Heart right ventricle (tissue), 16 donors: ENCODE results near the gene CCDC91. TPM values are rescaled to one million over a fixed set of nuclear protein-coding genes. Genes with fewer than 3 reads are reported as not detected.

Experiments used
- ATAC-seq, 8 donors: fragments of 200-7000 bp; cut with Tn5 transposase; one replicate each; pipeline ENCODE4 v1.9.1; 2020; ENCODE audit warnings: mild to moderate bottlenecking in 8 of 8, moderate library complexity in 8 of 8, moderate number of reproducible peaks in 1 of 8
- DNase-seq, 2 donors: peaks; one replicate each; pipeline ENCODE4 v3.0.0-alpha.2; 2020
- H3K27ac ChIP-seq, 10 donors: fragments of 200-600 bp; sonication (generic) in 2 of 10; one replicate each; pipeline versions ENCODE4 v1.5.0 to v1.8.0; 2020 to 2022; ENCODE audit warnings: mild to moderate bottlenecking in 3 of 10
- H3K27me3 ChIP-seq, 7 donors: fragments of 200-600 bp; one replicate each; pipeline ENCODE4 v1.8.0; 2021 to 2022; ENCODE audit warnings: mild to moderate bottlenecking in 2 of 7
- H3K36me3 ChIP-seq, 9 donors: fragments of 200-600 bp; sonication (generic) in 1 of 9; one replicate each; pipeline versions ENCODE4 v1.5.0 to v1.8.0; 2020 to 2022; ENCODE audit warnings: mild to moderate bottlenecking in 2 of 9
- H3K4me1 ChIP-seq, 9 donors: fragments of 200-600 bp; sonication (generic) in 1 of 9; one replicate each; pipeline versions ENCODE4 v1.5.0 to v1.8.0; 2020 to 2022; ENCODE audit warnings: mild to moderate bottlenecking in 4 of 9
- H3K4me3 ChIP-seq, 10 donors: fragments of 200-600 bp; sonication (generic) in 2 of 10; one replicate each; pipeline versions ENCODE4 v1.5.0 to v1.8.0; 2020 to 2022; ENCODE audit warnings: mild to moderate bottlenecking in 7 of 10, moderate library complexity in 2 of 10
- H3K9me3 ChIP-seq, 11 donors: fragments of 200-600 bp in 10 of 11; sonication (generic) in 2 of 11; one replicate each; pipeline versions ENCODE4 v1.5.0 to v1.8.0; 2013 to 2022; ENCODE audit warnings: mild to moderate bottlenecking in 2 of 11, control low read depth in 1 of 11, moderate library complexity in 1 of 11
- WGBS, 2 donors: extraction: QIAGEN DNeasy Blood & Tissue Kit; methylation state at CpG; one replicate each; pipeline ENCODE4 v1.1.7; 2013; ENCODE audit warnings: inconsistent platforms in 1 of 2; 5-methylcytosine and 5-hydroxymethylcytosine counted together
- intact Hi-C, 10 donors: fragments of 100-400 bp; cut with DNase I; formaldehyde crosslinking; loops; one replicate each; pipeline versions ENCODE4 v1.11.1 to v1.14.2; 2022
- polyA plus RNA-seq, 2 donors: library from polyadenylated mRNA; stranded (reverse); fragments of 200-250 nt; gene quantifications; one replicate each; pipeline ENCODE4 v1.2.3, GENCODE V29; 2013
- total RNA-seq, 10 donors: library from RNA; stranded (reverse); fragmentation: NEBNext Ultra II Directional in 3 of 10; extraction: Animal tissue kit (Norgen Biotek cat#: 25700) in 3 of 10; gene quantifications; one replicate each; pipeline versions ENCODE4 v1.2.1 to v1.2.4, GENCODE V29; 2021 to 2023
- TF ChIP-seq, protein P1 (sequence below), 9 donors: fragments of 200-600 bp; sonication (generic) in 2 of 9; IDR thresholded peaks; one replicate each; pipeline versions ENCODE4 v1.5.0 to v1.8.0; 2021 to 2022; ENCODE audit warnings: antibody characterized with exemption in 9 of 9, mild to moderate bottlenecking in 5 of 9, moderate library complexity in 1 of 9
- donor health status: Arrhythmogenic right ventricular cardiomyopathy.
- donor health status: ischemic (EF 13 %, LVEDD 7.1; RV severe dilation, severe dysfunction).
- donor health status: healthy with polysubstance abuse.
- donor health status: DM: no; HTN: yes; CAD: no.
- donor health status: DM: no; HTN: no; CAD: no.
- donor health status: ischemic (EF 25% LVEDD 6.9; RV normal size, moderate dysfunction).
- donor health status: ischemic (EF 25% LVEDD 5.7; RV mildly dilated, moderate dysfunction).
- donor health status: healthy.
- donor health status: DM: yes; HTN: yes; CAD: no.
- donor health status: Ischemic cardiomyopathy.
- donor health status: ischemic (EF 35%, LVEDD 5.7; RV mildly dilated, moderate dysfunction).
- donor health status: nonischemic (EF 11% LVEDD 7.7; RV severe dilation, severe dysfunction).
- donor health status: DM: yes; HTN: yes; CAD: no.
- donor health status: PGD.
- donor health status: ischemic (EF 29% LVEDD 5.4; RV normal size, mild dysfunction).
- donor health status: nonischemic (EF 23%, LVEDD 6.1; RV moderate dilation, normal function).

CCDC91 gene
- total and polyA plus RNA-seq, 12 donors, result 20.5 to 66.4 (median 54.5) TPM

DNA sequence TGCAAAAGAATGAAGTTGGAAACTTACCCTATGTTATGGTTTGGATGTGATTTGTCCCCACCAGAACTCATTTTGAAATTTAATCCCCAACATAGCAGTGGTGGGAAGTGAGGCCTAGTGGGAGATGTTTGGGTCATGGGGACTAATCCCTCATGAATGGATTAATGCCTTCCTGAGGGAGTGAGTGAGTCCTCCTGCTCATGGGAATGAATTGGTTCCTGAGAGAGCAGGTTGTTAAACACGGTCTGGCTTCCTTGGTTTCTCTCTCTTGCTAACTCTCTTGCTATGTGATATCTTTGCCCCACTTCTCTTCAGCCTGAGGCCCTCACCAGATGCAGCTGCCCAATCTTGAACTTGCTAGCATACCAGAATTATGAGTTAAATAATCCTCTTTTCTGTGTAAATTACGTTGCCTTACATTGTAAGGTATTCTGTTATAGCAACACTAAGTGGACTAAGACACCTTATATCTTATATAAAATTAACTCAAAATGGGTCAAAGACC lies 22.2 kb upstream of the CCDC91 start:
- H3K4me1 ChIP-seq, result no peaks in the 10 kb centered on the region
- ATAC-seq (no peak), DNase-seq (no peak)
- H3K27ac ChIP-seq, result no peak overlapping the region
- no peaks in the 10 kb centered on the region for H3K27me3 ChIP-seq
- WGBS, 2 donors, result 88% methylated on average over 2 of the region's 2 CpGs
- H3K36me3 ChIP-seq, result no peaks in the 10 kb centered on the region
- intact Hi-C loops, result no loop called here
- H3K4me3 ChIP-seq, result no peak overlapping the region
- no peaks in the 10 kb centered on the region for H3K9me3 ChIP-seq
- TF ChIP-seq, protein P1, sequence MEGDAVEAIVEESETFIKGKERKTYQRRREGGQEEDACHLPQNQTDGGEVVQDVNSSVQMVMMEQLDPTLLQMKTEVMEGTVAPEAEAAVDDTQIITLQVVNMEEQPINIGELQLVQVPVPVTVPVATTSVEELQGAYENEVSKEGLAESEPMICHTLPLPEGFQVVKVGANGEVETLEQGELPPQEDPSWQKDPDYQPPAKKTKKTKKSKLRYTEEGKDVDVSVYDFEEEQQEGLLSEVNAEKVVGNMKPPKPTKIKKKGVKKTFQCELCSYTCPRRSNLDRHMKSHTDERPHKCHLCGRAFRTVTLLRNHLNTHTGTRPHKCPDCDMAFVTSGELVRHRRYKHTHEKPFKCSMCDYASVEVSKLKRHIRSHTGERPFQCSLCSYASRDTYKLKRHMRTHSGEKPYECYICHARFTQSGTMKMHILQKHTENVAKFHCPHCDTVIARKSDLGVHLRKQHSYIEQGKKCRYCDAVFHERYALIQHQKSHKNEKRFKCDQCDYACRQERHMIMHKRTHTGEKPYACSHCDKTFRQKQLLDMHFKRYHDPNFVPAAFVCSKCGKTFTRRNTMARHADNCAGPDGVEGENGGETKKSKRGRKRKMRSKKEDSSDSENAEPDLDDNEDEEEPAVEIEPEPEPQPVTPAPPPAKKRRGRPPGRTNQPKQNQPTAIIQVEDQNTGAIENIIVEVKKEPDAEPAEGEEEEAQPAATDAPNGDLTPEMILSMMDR (IDR thresholded peaks at IDR 0.05), result no peak

DNA sequence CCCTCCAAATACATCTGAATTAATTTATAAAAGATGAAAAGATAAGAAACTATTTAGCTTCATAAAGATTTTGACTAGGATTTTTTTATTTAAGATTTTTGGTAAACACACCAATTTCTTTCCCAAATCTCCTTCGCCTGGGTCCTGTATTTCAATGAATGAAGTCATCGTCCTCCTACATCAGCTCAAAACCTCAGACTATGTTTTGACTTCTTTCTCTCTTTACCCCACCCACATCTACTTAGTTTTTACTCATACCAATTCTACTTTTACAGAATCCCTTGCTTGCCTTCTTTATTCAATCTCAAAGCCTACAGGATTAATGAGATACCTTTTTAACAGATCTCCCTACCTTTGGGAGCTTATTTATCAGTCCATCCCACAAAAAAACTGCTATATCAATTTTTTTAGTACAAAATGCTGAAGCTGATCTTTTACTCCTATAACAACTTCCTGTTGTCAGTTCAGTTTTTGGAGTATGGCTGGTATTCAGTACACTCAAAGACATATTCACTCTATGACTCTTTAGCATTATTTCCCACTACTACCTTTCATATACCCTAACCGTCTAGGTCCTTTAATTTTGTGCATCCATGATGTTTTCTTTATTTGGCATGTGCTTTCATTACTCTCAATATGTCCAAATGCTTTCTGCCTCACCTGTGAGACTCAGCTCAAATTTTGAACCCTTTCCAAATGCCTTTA lies 18.7 kb upstream of the CCDC91 start:
- Histone ChIP-seq H3K36me3 (no peaks in the 10 kb centered on the region), H3K27ac (no peak overlapping the region), H3K27me3 (no peaks in the 10 kb centered on the region), H3K4me1 (no peaks in the 10 kb centered on the region), H3K4me3 (no peak overlapping the region), H3K9me3 (no peaks in the 10 kb centered on the region)
- no peak for DNase-seq
- TF ChIP-seq, protein P1 (IDR thresholded peaks at IDR 0.05), result no peak
- no peak for ATAC-seq
- intact Hi-C loops, result loop anchor here in 3 of 10 donors (10.0 kb wide), 3 partner anchors 197 to 437 kb away; partner anchors contain the start of gene PTHLH (in 1 of the 3)
- WGBS, 2 donors, result 94 to 95% methylated on average over 3 of the region's 3 CpGs

DNA sequence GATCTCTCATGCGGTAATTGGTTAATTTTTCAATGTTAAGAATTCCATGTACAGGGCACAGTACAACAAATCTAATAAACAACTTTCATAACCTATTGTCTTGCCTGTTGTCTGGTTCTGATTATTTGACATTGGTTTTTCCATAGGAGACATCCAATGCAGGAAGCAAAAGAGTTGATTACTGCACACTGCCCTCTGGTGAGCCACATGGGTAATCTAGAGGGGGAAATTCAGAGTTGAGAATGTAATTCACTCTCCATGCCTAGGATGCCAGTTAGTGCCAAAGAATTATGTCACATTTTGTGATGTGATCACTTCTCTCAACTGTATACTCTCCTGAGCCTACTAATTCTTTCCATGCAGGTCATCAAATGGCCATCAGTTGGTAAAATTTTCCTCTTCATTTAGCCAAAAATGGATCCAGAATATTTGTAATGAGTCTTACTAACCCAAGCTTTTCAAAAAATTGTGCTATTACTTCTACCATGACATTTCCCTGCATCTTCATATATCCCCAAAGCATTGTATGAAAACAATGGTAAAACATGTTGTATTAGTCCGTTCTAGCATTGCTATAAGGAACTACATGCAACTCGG lies 17.7 kb upstream of the CCDC91 start:
- DNase-seq (no peak), ATAC-seq (no peak)
- WGBS, 2 donors, result 95 to 97% methylated on average over 3 of the region's 3 CpGs
- TF ChIP-seq, protein P1 (IDR thresholded peaks at IDR 0.05), result peak in 8 of 9 donors; percentile 13 to 59 (median 46)
- H3K27me3 ChIP-seq, result no peaks in the 10 kb centered on the region
- H3K4me3 ChIP-seq, result no peak overlapping the region
- H3K9me3 ChIP-seq, result no peaks in the 10 kb centered on the region
- no peak overlapping the region for H3K27ac ChIP-seq
- intact Hi-C loops, result loop anchor here in 3 of 10 donors (10.0 kb wide), 3 partner anchors 198 to 438 kb away; partner anchors contain the start of gene PTHLH (in 1 of the 3)
- H3K36me3 ChIP-seq, result no peaks in the 10 kb centered on the region
- no peaks in the 10 kb centered on the region for H3K4me1 ChIP-seq

DNA sequence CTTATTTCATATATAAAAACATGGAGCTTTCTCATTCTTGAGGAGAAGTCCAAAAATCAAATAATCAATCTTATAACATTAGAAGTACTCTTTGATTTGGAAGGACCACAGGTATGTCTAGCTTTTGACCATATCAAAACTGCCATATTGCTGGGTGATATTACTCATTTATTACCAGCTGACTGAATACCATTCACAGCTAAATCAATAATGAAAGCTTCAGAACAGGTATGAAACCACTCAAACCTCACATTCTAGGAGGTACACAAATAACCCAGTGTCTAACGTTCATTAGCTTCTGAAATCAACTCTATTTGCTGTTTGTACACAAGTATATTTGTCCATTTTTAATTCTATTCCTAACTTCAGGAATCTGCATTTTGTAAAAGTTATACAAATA lies 16.8 kb upstream of the CCDC91 start:
- Histone ChIP-seq H3K9me3 (no peaks in the 10 kb centered on the region), H3K4me3 (no peak overlapping the region), H3K27ac (no peak overlapping the region), H3K4me1 (no peaks in the 10 kb centered on the region), H3K27me3 (no peaks in the 10 kb centered on the region), H3K36me3 (no peaks in the 10 kb centered on the region)
- ATAC-seq (no peak), DNase-seq (no peak)
- TF ChIP-seq, protein P1 (IDR thresholded peaks at IDR 0.05), result no peak
- intact Hi-C loops, result loop anchor here in 3 of 10 donors (10.0 kb wide), 3 partner anchors 199 to 439 kb away; partner anchors contain the start of gene PTHLH (in 1 of the 3)
- WGBS, 2 donors, result 88 to 92% methylated on average over 1 of the region's 1 CpG
